ENCODE data around the gene IL9R. TPM values are rescaled to one million over a fixed set of nuclear protein-coding genes. Genes with fewer than 3 reads are reported as not detected.
"Not testable (repeated sequence)": the region's sequence is repeated elsewhere in the genome, so short reads cannot be mapped to it uniquely, and the experiment has no call there.

Gene IL9R
- polyA plus RNA-seq, 1 donor, result 0.48 TPM

DNA sequence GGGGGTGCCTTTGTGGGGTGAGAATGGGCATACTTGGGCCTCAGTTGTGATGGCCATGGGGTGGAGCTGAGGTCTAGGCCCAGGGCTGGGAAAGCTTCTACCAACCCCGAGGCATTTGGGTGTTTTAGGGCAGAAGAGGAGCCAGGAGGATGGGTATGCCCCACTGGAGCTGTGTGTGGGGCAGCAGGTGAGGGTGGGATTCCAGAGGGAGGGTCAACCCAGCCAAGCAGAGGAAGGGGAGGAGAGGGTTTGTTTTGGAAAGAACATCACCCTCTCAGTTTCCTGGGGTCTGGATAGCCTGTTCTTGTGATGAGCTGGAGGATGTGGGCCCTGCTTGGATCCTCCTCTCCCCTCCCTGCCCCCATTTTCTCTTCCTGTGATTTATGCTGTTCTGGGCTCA is 620 bp downstream of the IL9R start:
- H3K9me3 ChIP-seq (ENCODE audit: control insufficient read depth, low read depth, low read length), result no peaks in the 10 kb centered on the region
- H3K36me3 ChIP-seq (ENCODE audit: control insufficient read depth, insufficient read depth, low read length), result no peaks in the 10 kb centered on the region
- no peaks in the 10 kb centered on the region for H3K4me1 ChIP-seq (ENCODE audit: control insufficient read depth, insufficient read depth, low read length)
- no peak overlapping the region for H3K27ac ChIP-seq (ENCODE audit: low read length)
- no peaks in the 10 kb centered on the region for H3K27me3 ChIP-seq (ENCODE audit: control insufficient read depth, insufficient read depth, low read length)
- 40% methylated on average over 1 of the region's 1 CpG for WGBS (ENCODE audit: insufficient coverage, low lambda C conversion rate)
- no peak for DNase-seq
- no peak overlapping the region for H3K4me3 ChIP-seq (ENCODE audit: low read length)

DNA sequence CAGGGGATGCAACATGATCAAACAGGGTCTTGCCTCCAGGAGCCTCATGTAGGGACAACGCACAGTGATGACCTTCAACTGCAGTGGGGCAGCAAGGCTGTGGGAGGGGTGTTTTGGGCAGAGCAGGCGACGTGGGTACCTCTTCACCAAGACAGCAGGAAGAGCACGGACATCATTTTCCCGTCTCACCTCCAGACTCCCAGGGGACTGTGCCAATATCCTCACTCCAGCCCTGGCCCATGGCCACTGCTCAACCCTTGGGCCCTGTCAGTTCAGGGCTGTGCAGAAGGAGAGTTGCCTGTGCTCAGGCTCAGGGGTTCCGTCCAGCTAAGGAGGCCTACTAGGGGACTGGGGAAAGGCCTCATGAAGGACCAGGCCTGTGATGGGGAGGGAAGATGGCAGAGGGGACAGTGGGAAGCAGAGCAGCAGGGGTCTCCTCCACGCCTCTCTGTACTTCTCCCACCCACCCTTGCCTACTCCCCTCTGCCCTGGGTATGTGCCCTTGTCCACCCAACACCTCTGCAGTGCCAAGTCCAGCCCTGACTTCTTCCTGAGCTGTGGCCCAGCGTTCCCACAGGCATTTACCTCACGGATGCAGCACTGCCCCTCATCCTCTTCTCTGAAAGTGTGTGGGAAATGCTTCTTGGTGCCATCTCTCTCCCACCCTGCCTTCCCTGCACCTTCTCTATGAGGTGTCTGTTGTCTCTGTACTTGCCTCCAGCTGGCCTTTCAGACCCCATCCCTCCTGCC is 1.4 kb downstream of the IL9R start:
- no peak for DNase-seq
- no peaks in the 10 kb centered on the region for H3K4me1 ChIP-seq (ENCODE audit: control insufficient read depth, insufficient read depth, low read length)
- peaks cover 6% of the 10 kb centered on the region for H3K9me3 ChIP-seq (ENCODE audit: control insufficient read depth, low read depth, low read length)
- no peaks in the 10 kb centered on the region for H3K36me3 ChIP-seq (ENCODE audit: control insufficient read depth, insufficient read depth, low read length)
- no peaks in the 10 kb centered on the region for H3K27me3 ChIP-seq (ENCODE audit: control insufficient read depth, insufficient read depth, low read length)
- no peak overlapping the region for H3K27ac ChIP-seq (ENCODE audit: low read length)
- no peak overlapping the region for H3K4me3 ChIP-seq (ENCODE audit: low read length)
- no CpG with 5 or more reads among the region's 9 CpGs for WGBS (ENCODE audit: insufficient coverage, low lambda C conversion rate)

- H3K4me1 ChIP-seq (ENCODE audit: control insufficient read depth, insufficient read depth, low read length); H3K9me3 ChIP-seq (ENCODE audit: control insufficient read depth, low read depth, low read length); H3K27me3 ChIP-seq (ENCODE audit: control insufficient read depth, insufficient read depth, low read length); H3K36me3 ChIP-seq (ENCODE audit: control insufficient read depth, insufficient read depth, low read length); H3K27ac ChIP-seq (ENCODE audit: low read length); H3K4me3 ChIP-seq (ENCODE audit: low read length); DNase-seq: not testable (repeated sequence)
- WGBS (ENCODE audit: insufficient coverage, low lambda C conversion rate), result 83% methylated on average over 1 of the region's 9 CpGs
These were observed 2.3 kb downstream of the IL9R start for GRCh38 chrX:155999751-156000150.

DNA sequence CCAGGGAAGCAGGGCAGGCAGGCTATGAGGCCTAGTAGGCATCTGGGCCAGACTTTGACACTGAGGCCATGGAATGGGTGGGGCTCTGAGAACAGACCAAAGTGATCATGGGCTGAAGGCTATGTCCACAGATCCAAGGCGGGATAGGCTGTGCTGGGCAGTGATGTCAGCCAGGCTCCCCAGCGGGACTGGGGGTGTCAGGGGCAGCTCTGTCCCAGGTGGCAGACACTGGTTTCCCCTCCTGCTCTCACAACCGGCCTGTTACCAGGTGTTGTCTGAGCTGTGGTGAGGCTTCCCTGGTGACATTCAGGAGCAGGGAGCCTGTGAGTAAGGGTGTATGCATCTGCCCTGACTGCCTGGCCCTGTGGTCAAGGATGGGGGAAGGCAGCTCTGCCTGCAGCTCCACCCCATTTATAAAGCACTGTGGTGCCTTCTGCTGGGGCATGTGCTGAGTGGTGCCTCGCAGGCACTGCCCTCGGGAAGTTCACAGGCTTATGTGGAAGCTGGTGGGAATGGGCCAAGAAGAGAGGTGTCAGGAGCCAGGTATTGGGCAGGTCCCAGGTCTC is 2.9 kb downstream of the IL9R start:
- no peak for DNase-seq
- Histone ChIP-seq H3K9me3 (ENCODE audit: control insufficient read depth, low read depth, low read length) (peaks cover 6% of the 10 kb centered on the region), H3K4me1 (ENCODE audit: control insufficient read depth, insufficient read depth, low read length) (no peaks in the 10 kb centered on the region), H3K27me3 (ENCODE audit: control insufficient read depth, insufficient read depth, low read length) (no peaks in the 10 kb centered on the region), H3K27ac (ENCODE audit: low read length) (no peak overlapping the region), H3K4me3 (ENCODE audit: low read length) (no peak overlapping the region), H3K36me3 (ENCODE audit: control insufficient read depth, insufficient read depth, low read length) (no peaks in the 10 kb centered on the region)
- no CpG with 5 or more reads among the region's 5 CpGs for WGBS (ENCODE audit: insufficient coverage, low lambda C conversion rate)

GRCh38 chrX:156001001-156001666 is 3.6 kb downstream of the IL9R start:
- Histone ChIP-seq H3K4me3 (ENCODE audit: low read length) (no peak overlapping the region), H3K4me1 (ENCODE audit: control insufficient read depth, insufficient read depth, low read length) (no peaks in the 10 kb centered on the region), H3K36me3 (ENCODE audit: control insufficient read depth, insufficient read depth, low read length) (no peaks in the 10 kb centered on the region), H3K27ac (ENCODE audit: low read length) (no peak overlapping the region), H3K9me3 (ENCODE audit: control insufficient read depth, low read depth, low read length) (peaks cover 6% of the 10 kb centered on the region), H3K27me3 (ENCODE audit: control insufficient read depth, insufficient read depth, low read length) (no peaks in the 10 kb centered on the region)
- no CpG with 5 or more reads among the region's 12 CpGs for WGBS (ENCODE audit: insufficient coverage, low lambda C conversion rate)
- no peak for DNase-seq

- no peak for DNase-seq
- no peak overlapping the region for H3K4me3 ChIP-seq (ENCODE audit: low read length)
- peaks cover 6% of the 10 kb centered on the region for H3K9me3 ChIP-seq (ENCODE audit: control insufficient read depth, low read depth, low read length)
- no peaks in the 10 kb centered on the region for H3K27me3 ChIP-seq (ENCODE audit: control insufficient read depth, insufficient read depth, low read length)
- H3K36me3 ChIP-seq (ENCODE audit: control insufficient read depth, insufficient read depth, low read length), result no peaks in the 10 kb centered on the region
- no peak overlapping the region for H3K27ac ChIP-seq (ENCODE audit: low read length)
- H3K4me1 ChIP-seq (ENCODE audit: control insufficient read depth, insufficient read depth, low read length), result no peaks in the 10 kb centered on the region
- no CpG with 5 or more reads among the region's 6 CpGs for WGBS (ENCODE audit: insufficient coverage, low lambda C conversion rate)
These were observed 4.1 kb downstream of the IL9R start for GRCh38 chrX:156001667-156002021.

DNA sequence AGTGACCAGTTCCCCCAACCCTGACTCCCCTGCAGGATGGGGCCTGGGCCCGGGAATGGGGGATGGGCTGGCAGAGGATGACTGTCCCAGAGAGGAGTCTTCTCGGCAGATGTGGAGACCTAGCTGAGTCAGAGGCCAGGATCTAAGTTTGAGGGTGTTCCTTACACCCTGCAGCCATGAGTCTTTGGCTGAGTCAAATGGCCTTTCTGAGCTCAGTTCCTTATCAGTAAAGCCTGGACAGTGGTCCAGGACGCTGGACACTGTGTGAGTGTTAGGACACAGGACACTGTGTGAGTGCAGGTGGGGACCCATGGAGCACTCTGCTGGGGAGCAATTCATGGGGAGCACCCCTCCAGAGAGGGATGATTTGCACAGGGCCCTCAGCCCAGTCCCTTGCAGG is 5.0 kb downstream of the IL9R start:
- Histone ChIP-seq H3K4me1 (ENCODE audit: control insufficient read depth, insufficient read depth, low read length) (no peaks in the 10 kb centered on the region), H3K27ac (ENCODE audit: low read length) (no peak overlapping the region), H3K4me3 (ENCODE audit: low read length) (no peak overlapping the region), H3K9me3 (ENCODE audit: control insufficient read depth, low read depth, low read length) (peaks cover 6% of the 10 kb centered on the region), H3K27me3 (ENCODE audit: control insufficient read depth, insufficient read depth, low read length) (no peaks in the 10 kb centered on the region), H3K36me3 (ENCODE audit: control insufficient read depth, insufficient read depth, low read length) (no peaks in the 10 kb centered on the region)
- no CpG with 5 or more reads among the region's 3 CpGs for WGBS (ENCODE audit: insufficient coverage, low lambda C conversion rate)
- DNase-seq, result no peak

DNA sequence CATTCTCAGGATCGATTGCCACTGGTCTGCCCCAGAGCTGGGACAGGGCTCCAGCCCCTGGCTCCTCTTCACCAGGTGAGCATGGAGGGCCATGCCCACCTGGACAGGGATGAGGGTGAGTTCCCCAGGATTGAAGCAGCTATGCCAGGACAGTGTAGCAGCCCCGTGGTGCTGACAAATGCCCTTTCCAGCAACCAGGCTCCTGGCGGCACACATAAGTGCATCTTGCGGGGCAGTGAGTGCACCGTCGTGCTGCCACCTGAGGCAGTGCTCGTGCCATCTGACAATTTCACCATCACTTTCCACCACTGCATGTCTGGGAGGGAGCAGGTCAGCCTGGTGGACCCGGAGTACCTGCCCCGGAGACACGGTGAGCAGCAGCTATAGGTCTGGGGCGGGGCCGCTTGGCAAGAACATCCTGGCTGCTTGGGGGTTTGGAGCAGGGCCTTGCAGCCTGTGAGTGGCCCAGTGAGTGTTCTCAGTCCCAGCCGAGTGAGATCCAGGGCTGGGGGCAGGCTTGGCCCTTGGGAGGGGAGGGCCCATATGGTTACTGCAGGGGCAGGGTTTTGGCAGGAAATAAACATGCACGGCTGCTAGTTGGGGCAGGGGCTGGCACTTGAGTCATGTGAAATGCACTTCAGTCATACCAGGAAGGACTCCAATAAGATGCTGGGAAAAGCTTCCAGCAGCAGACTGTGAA is 6.1 kb downstream of the IL9R start:
- Histone ChIP-seq H3K27ac (ENCODE audit: low read length) (no peak overlapping the region), H3K4me3 (ENCODE audit: low read length) (no peak overlapping the region), H3K4me1 (ENCODE audit: control insufficient read depth, insufficient read depth, low read length) (no peaks in the 10 kb centered on the region), H3K27me3 (ENCODE audit: control insufficient read depth, insufficient read depth, low read length) (no peaks in the 10 kb centered on the region), H3K36me3 (ENCODE audit: control insufficient read depth, insufficient read depth, low read length) (no peaks in the 10 kb centered on the region), H3K9me3 (ENCODE audit: control insufficient read depth, low read depth, low read length) (peaks cover 6% of the 10 kb centered on the region)
- no CpG with 5 or more reads among the region's 14 CpGs for WGBS (ENCODE audit: insufficient coverage, low lambda C conversion rate)
- DNase-seq, result no peak

DNA sequence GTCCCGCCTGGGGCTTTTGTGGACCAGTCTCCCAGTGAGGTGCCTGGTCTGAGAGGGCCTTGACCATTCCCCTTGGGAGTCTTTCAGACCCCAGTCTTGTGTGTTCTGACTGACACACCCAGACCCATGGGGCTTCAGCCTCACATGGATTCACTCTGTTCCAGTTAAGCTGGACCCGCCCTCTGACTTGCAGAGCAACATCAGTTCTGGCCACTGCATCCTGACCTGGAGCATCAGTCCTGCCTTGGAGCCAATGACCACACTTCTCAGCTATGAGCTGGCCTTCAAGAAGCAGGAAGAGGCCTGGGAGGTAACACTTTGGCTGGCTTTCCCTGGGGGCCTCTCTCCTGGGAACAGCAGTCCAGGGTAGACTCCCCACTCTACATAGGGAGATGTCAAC is 6.8 kb downstream of the IL9R start:
- Histone ChIP-seq H3K27me3 (ENCODE audit: control insufficient read depth, insufficient read depth, low read length) (no peaks in the 10 kb centered on the region), H3K9me3 (ENCODE audit: control insufficient read depth, low read depth, low read length) (peaks cover 10% of the 10 kb centered on the region), H3K36me3 (ENCODE audit: control insufficient read depth, insufficient read depth, low read length) (no peaks in the 10 kb centered on the region), H3K4me1 (ENCODE audit: control insufficient read depth, insufficient read depth, low read length) (no peaks in the 10 kb centered on the region), H3K4me3 (ENCODE audit: low read length) (no peak overlapping the region), H3K27ac (ENCODE audit: low read length) (no peak overlapping the region)
- WGBS (ENCODE audit: insufficient coverage, low lambda C conversion rate), result no CpG with 5 or more reads among the region's 2 CpGs
- DNase-seq, result no peak

DNA sequence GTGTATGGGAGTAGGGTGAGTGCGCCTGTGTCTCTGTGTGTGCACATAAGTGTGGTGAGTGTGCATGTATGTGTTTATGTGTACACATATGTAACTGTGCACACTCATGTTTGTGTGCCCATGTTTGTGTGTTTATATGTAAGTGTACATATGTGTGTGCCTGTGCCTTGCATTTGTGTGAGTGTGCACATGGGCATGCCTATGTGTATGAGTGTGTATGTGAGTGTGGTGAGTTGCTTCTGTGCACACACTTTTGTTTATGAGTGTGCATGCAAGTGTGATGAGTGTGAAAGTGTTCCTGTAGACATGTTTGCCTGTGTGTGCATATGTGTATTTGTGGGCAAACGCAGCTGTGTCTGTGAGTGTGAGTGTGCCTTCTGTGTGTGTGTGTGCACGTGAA is 7.2 kb downstream of the IL9R start:
- WGBS (ENCODE audit: insufficient coverage, low lambda C conversion rate), result no CpG with 5 or more reads among the region's 3 CpGs
- no peaks in the 10 kb centered on the region for H3K4me1 ChIP-seq (ENCODE audit: control insufficient read depth, insufficient read depth, low read length)

More for the DNA sequence above, 7.2 kb downstream of the IL9R start:
- Histone ChIP-seq H3K36me3 (ENCODE audit: control insufficient read depth, insufficient read depth, low read length) (no peaks in the 10 kb centered on the region), H3K27ac (ENCODE audit: low read length) (no peak overlapping the region), H3K9me3 (ENCODE audit: control insufficient read depth, low read depth, low read length) (peaks cover 10% of the 10 kb centered on the region), H3K4me3 (ENCODE audit: low read length) (no peak overlapping the region), H3K27me3 (ENCODE audit: control insufficient read depth, insufficient read depth, low read length) (no peaks in the 10 kb centered on the region)
- DNase-seq, result no peak

Measured in large intestine (tissue), 3 donors.